ENCODE data around the gene PLOD2.

- TF ChIP-seq CTCF (IDR thresholded peaks at IDR 0.05) (no peak), POLR2A (IDR thresholded peaks at IDR 0.05) (no peak)
These were observed 36.7 kb downstream of the PLOD2 start for GRCh38 chr3:146124126-146124801.
